BLaER1 (cell line): Measurements from ENCODE around the gene PLGRKT.

ENCODE experiments used
- H3K27ac ChIP-seq: shearing (Covaris generic); formaldehyde crosslinking; 2 replicates; pipeline ENCODE4 v1.8.1; 2022
- H3K27me3 ChIP-seq: shearing (Covaris generic); formaldehyde crosslinking; 2 replicates; pipeline ENCODE4 v1.8.1; 2022
- H3K36me3 ChIP-seq: shearing (Covaris generic); formaldehyde crosslinking; 2 replicates; pipeline ENCODE4 v1.8.1; 2022
- H3K4me1 ChIP-seq: shearing (Covaris generic); formaldehyde crosslinking; 2 replicates; pipeline ENCODE4 v1.8.1; 2022
- H3K4me2 ChIP-seq: shearing (Covaris generic); formaldehyde crosslinking; 2 replicates; pipeline ENCODE4 v1.8.1; 2022
- H3K4me3 ChIP-seq: shearing (Covaris generic); formaldehyde crosslinking; 2 replicates; pipeline ENCODE4 v1.8.1; 2022
- H3K9ac ChIP-seq: shearing (Covaris generic); formaldehyde crosslinking; 2 replicates; pipeline ENCODE4 v1.8.1; 2022
- H3K9me3 ChIP-seq: shearing (Covaris generic); formaldehyde crosslinking; 2 replicates; pipeline ENCODE4 v1.8.1; 2022
- H4K20me1 ChIP-seq: shearing (Covaris generic); formaldehyde crosslinking; 2 replicates; pipeline ENCODE4 v1.8.1; 2022
- Cebpa-rat ChIP-seq: shearing (Covaris generic); IDR thresholded peaks from 2 replicates; pipeline ENCODE4 v1.8.1; 2022

The PLGRKT gene

DNA sequence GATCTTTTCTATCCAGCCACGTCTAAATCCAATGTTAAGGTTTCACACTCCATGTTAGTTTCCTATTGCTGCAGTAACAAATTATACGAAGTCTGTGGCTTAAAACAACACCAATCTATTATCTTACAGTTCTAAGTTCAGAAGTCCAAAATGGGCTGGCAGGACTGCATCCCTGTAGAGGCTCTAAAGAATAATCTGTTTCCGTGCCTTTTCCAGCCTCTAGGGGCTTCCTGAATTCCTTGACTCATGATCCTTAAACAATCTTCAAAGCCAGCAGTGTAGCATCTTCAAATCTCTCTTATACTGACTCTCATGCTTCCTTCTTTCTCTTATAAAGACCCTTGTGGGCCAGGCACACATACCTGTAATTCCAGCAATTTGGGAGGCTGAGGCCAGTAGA, 6.8 kb downstream of the PLGRKT start:
- no peak for TF ChIP-seq Cebpa-rat
- Histone ChIP-seq H3K9ac (no peak overlapping the region), H3K36me3 (peaks cover 29% of the 10 kb centered on the region), H4K20me1 (no peaks in the 10 kb centered on the region), H3K4me3 (no peak overlapping the region), H3K4me2 (no peak overlapping the region), H3K27ac (no peak overlapping the region), H3K4me1 (no peaks in the 10 kb centered on the region), H3K9me3 (peaks cover 31% of the 10 kb centered on the region), H3K27me3 (no peaks in the 10 kb centered on the region)

DNA sequence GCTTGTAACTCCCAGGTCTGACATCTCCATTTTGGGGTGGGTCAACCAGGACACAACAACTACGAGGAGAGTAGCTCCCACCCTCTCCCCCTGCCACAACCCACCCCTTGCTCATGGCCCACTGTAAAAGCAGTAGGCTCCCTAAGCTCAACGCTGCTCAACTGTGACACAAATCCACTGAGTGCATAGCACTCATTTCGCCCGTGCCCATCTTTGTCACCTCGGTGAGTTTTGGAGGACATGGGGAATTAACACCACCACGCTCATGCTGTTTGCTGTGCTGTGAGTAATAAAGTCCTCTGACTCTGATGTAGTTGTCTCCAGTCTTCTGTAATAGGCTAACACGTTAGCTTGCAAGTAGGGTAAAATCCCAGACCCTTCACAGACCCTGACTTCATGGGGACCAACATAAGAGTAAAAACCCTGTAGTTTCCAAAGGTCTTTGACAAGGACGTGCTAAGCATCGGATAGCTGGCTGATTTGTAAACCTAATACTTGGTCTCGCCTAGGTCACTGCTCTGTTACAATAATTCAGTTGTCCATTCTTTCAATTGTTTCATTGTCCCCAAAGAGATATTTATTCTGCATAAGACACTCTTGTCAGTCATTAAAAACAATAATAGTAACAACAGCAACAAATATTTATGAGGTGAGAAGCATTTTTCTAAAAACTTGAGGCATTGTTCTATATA, 7.7 kb downstream of the PLGRKT start:
- no peak overlapping the region for H3K27ac ChIP-seq
- H3K4me1 ChIP-seq, result no peaks in the 10 kb centered on the region
- TF ChIP-seq Cebpa-rat, result no peak
- no peaks in the 10 kb centered on the region for H4K20me1 ChIP-seq
- H3K4me2 ChIP-seq, result no peak overlapping the region
- H3K36me3 ChIP-seq, result peaks cover 20% of the 10 kb centered on the region
- H3K9me3 ChIP-seq, result peaks cover 26% of the 10 kb centered on the region
- H3K9ac ChIP-seq, result no peak overlapping the region
- no peak overlapping the region for H3K4me3 ChIP-seq
- no peaks in the 10 kb centered on the region for H3K27me3 ChIP-seq

DNA sequence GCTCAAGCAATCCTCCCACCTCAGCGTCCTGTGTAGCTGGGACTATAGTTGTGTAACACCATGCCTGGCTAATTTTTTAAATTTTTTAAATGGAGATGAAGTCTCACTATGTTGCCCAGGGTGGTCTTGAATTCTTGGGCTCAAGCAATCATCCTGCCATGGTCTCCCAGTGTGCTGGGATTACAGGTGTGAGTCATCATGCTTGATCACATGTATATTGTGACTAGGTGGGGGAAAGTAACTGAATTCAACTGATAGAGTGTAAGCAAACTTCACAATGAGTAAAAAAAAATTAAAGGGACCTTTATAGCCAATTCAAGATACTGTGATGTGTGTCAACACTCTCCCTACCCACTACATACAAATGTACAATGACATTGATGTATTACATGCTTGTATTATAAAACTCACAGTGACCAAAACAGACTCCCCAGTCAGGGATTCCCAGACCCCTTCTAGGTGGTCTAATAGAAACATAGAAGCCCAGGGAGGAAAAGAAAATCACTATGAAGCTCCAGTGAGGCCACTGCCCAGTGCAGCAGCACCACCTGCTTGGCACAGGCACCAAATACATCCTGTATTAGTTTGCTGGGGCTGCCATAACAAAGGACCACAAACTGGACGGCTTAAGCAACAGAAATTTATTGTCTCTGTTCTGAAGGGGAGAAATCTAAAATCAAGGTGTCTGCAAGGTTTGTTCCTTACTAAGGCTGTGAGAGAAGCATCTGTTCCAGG, 8.8 kb downstream of the PLGRKT start:
- no peak overlapping the region for H3K27ac ChIP-seq
- H3K9ac ChIP-seq, result no peak overlapping the region
- peaks cover 19% of the 10 kb centered on the region for H3K9me3 ChIP-seq
- H3K36me3 ChIP-seq, result peaks cover 14% of the 10 kb centered on the region
- no peaks in the 10 kb centered on the region for H3K4me1 ChIP-seq
- H3K27me3 ChIP-seq, result no peaks in the 10 kb centered on the region
- no peak for TF ChIP-seq Cebpa-rat
- no peak overlapping the region for H3K4me2 ChIP-seq
- H3K4me3 ChIP-seq, result no peak overlapping the region
- H4K20me1 ChIP-seq, result no peaks in the 10 kb centered on the region

DNA sequence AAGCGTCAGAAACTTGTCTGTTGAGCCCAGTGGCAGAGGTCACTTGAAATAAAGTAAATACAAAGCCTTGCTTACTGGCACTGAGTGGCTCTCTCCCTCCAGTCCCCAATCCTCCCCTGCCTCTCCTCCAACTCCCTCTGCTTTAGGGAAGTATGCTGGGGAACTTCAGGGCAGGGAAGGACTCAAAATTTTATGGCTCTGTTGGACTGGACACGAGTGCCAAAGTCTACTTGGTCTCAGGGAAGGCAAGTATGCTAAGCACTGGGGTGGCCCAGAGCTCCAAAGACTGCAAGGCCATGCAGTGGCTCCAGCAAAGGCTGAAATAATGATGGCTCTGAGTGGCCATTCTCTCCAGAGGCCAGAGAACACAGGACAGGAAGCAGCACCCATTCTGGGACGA, 9.6 kb downstream of the PLGRKT start:
- H3K36me3 ChIP-seq, result peaks cover 6% of the 10 kb centered on the region; the same call in 1 of the 2 replicates
- no peak overlapping the region for H3K27ac ChIP-seq
- H3K9me3 ChIP-seq, result peaks cover 11% of the 10 kb centered on the region
- H3K4me3 ChIP-seq, result no peak overlapping the region
- H3K4me2 ChIP-seq, result no peak overlapping the region
- H3K4me1 ChIP-seq, result no peaks in the 10 kb centered on the region
- H3K27me3 ChIP-seq, result no peaks in the 10 kb centered on the region
- H4K20me1 ChIP-seq, result no peaks in the 10 kb centered on the region
- H3K9ac ChIP-seq, result no peak overlapping the region
- no peak for TF ChIP-seq Cebpa-rat

DNA sequence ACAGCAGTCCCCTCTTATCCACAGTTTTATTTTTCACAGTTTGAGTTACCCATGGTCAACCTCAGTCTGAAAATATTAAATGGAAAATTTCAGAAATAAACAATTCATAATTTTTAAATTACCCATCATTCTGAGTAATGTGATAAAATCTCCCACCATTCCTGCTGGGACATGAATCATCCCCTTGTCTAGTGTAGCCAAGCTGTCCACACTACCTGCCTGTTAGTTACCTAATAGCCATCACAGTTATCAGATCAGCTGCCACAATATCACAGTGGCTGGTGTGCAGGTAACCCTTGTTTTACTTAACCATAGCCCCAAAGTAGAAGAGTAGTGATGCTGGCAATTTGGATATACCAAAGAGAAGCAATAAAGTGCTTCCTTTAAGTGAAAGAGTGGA, 10.7 kb downstream of the PLGRKT start:
- Histone ChIP-seq H3K4me3 (no peak overlapping the region), H3K27ac (no peak overlapping the region), H4K20me1 (no peaks in the 10 kb centered on the region), H3K9me3 (no peaks in the 10 kb centered on the region), H3K9ac (no peak overlapping the region), H3K27me3 (no peaks in the 10 kb centered on the region), H3K36me3 (no peaks in the 10 kb centered on the region), H3K4me1 (no peaks in the 10 kb centered on the region), H3K4me2 (no peak overlapping the region)
- no peak for TF ChIP-seq Cebpa-rat

DNA sequence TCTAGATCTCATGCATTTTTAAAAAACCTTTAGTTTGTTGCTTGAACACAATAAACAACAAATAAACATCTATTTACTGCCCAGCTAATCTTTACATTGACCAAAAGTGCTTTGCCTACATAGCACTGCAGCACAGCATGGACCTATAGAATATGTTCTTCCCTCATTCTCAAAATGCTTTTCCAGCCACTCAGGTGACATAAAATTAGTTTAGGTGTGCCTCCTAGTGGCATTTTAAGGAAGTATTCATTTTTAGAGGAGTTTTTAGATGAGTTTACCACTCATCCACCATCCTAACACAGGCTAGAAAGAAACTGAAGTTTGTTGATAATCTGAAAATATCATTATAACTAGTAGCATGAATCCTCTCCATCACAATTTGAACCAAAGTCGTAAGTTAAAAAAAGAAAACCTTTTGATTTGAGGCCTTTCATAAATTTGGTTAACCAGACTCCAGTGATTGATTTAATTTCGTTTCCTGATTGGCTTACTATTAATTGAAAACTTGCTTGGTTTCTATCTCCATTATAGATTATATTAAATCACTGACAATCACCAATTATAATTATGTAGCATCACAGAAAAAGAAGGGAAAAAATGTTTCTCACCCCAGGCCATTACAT, 12.6 kb downstream of the PLGRKT start:
- Histone ChIP-seq H3K36me3 (no peaks in the 10 kb centered on the region), H3K9ac (no peak overlapping the region), H3K4me3 (no peak overlapping the region), H3K27me3 (no peaks in the 10 kb centered on the region), H3K9me3 (no peaks in the 10 kb centered on the region), H3K4me2 (no peak overlapping the region), H3K4me1 (peaks cover 1% of the 10 kb centered on the region; the same call in 1 of the 2 replicates), H4K20me1 (no peaks in the 10 kb centered on the region), H3K27ac (no peak overlapping the region)
- no peak for TF ChIP-seq Cebpa-rat

DNA sequence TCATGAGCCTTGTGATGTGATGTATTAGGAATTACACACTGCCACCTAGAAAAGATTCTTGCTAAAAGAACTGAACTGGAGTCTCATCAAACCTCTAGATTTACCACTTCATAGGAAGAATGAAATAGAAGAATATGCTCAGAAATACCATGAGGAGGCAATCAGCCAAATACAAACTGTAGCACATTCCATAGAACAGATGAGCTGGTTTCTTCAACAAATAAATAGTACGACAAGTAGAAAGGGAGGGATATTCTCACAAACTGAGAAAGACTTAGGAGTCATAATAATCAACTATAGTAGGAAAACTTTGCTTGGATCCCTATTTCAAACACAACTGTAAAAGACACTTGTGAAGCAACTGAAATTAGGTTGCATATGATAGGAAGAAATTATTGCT, 15.4 kb downstream of the PLGRKT start:
- Histone ChIP-seq H3K36me3 (peaks cover 10% of the 10 kb centered on the region), H3K9me3 (0 out of 2 replicates have a peak, but pooled peaks cover 12% of the 10 kb centered on the region), H3K4me2 (no peak overlapping the region), H3K9ac (no peak overlapping the region), H3K4me3 (no peak overlapping the region), H4K20me1 (no peaks in the 10 kb centered on the region), H3K4me1 (peaks cover 4% of the 10 kb centered on the region; the same call in 1 of the 2 replicates), H3K27me3 (no peaks in the 10 kb centered on the region), H3K27ac (no peak overlapping the region)
- no peak for TF ChIP-seq Cebpa-rat

DNA sequence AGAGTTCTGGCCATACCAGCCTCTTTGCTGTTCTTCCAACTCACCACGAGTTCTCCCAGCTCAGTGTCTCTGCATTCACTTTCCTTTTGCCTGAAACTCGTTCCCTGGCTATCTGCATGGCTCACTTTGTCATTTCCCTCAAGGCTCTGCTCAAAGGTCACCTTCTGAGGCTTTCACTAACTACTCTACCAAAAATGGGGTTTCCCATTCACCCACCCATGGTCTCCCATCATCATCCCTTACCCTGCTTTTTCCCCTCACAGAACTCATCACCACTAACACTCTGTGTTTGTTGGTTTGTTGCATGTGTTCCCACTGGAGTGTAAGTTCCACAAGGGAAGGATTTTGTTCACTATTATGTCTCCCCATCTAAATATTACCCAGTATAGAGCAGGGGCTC, 16.6 kb downstream of the PLGRKT start:
- H3K36me3 ChIP-seq, result peaks cover 10% of the 10 kb centered on the region
- H3K9ac ChIP-seq, result no peak overlapping the region
- no peaks in the 10 kb centered on the region for H4K20me1 ChIP-seq
- TF ChIP-seq Cebpa-rat, result no peak
- no peaks in the 10 kb centered on the region for H3K27me3 ChIP-seq
- H3K27ac ChIP-seq, result no peak overlapping the region
- no peak overlapping the region for H3K4me3 ChIP-seq
- H3K4me2 ChIP-seq, result no peak overlapping the region
- 0 out of 2 replicates have a peak, but pooled peaks cover 12% of the 10 kb centered on the region for H3K9me3 ChIP-seq
- H3K4me1 ChIP-seq, result peaks cover 4% of the 10 kb centered on the region; the same call in 1 of the 2 replicates

DNA sequence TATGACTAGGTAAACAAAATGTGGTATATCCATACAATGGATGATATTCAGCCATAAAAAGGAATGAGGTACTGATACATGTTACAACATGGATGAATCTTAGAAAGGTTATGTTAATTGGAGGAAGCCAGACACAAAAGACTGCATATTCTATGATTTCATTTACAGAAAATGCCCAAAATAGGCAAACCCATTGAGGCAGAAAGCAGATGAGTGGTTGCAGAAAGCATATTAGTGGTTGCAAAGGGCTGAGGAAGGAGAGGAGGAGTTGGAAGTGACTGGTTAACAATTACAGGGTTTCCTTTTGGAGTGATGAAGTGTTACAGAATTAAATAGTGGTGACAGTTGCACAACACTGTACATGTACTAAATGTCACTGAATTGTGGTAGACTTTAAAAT, 17.7 kb downstream of the PLGRKT start:
- no peak for TF ChIP-seq Cebpa-rat
- Histone ChIP-seq H3K4me1 (peaks cover 4% of the 10 kb centered on the region; the same call in 1 of the 2 replicates), H4K20me1 (no peaks in the 10 kb centered on the region), H3K27ac (no peak overlapping the region), H3K9ac (no peak overlapping the region), H3K4me3 (no peak overlapping the region), H3K36me3 (peaks cover 10% of the 10 kb centered on the region), H3K4me2 (no peak overlapping the region), H3K9me3 (0 out of 2 replicates have a peak, but pooled peaks cover 12% of the 10 kb centered on the region), H3K27me3 (no peaks in the 10 kb centered on the region)

DNA sequence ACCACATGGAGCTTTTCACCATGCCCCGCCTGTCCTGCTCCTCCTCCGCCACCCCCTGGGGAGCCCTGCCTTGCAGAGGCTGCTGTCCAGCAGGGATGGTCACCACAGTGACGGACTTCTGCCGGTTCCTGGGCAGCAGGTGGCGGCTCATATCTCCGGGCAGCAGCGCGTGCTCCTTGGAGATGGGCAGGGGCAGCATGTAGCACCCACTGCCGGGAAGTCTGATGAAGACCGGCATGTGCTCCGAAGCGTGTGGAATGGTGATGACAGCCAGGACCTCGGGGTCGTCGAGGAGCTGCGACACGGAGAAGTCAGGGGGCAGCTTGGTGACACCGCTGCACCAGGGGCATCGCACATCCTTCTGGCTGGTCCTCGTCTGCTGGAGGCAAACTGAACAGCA, 19.2 kb downstream of the PLGRKT start:
- Histone ChIP-seq H3K9ac (no peak overlapping the region), H4K20me1 (no peaks in the 10 kb centered on the region), H3K4me1 (peaks cover 4% of the 10 kb centered on the region; the same call in 1 of the 2 replicates), H3K27me3 (no peaks in the 10 kb centered on the region), H3K27ac (no peak overlapping the region), H3K4me3 (no peak overlapping the region), H3K4me2 (no peak overlapping the region), H3K9me3 (0 out of 2 replicates have a peak, but pooled peaks cover 12% of the 10 kb centered on the region), H3K36me3 (peaks cover 10% of the 10 kb centered on the region)
- no peak for TF ChIP-seq Cebpa-rat
